ENCODE data around the gene UCN. TPM values are rescaled to one million over a fixed set of nuclear protein-coding genes. Genes with fewer than 3 reads are reported as not detected.
"Not testable (repeated sequence)": the region's sequence is repeated elsewhere in the genome, so short reads cannot be mapped to it uniquely, and the experiment has no call there.

The UCN gene
- total and polyA plus RNA-seq, 2 donors (not counting 1 experiment from before 2014, with no cell fraction given): 3.6 to 4.5 TPM

GRCh38 chr2:27275211-27276150 is 32.8 kb downstream of the UCN start, which contains the start of gene DNAJC5G:
Gene DNAJC5G (plus strand): TSS chr2:27275433. CDS start chr2:27276729, 1,296 bp downstream.
- Mint-ChIP-seq H3K9me3 (ENCODE audit: insufficient read depth) (no peaks in the 10 kb centered on the region), H3K27ac (no peak within 1 kb of the TSS), H3K27me3 (peaks cover 32% of the 10 kb centered on the region), H3K4me1 (peaks cover 5% of the 10 kb centered on the region), H3K4me3 (no peak within 1 kb of the TSS)
- no peak within 1 kb of the TSS for H3K4me2 ChIP-seq (replicated peaks; ENCODE audit: low read depth, low read length, poor library complexity, severe bottlenecking)
- no peak within 1 kb of the TSS for H3K9ac ChIP-seq (ENCODE audit: low read length)
- H3K27ac ChIP-seq (ENCODE audit: low read length in 2 of 2): no peak within 1 kb of the TSS
- no peaks in the 10 kb centered on the region for H4K20me1 ChIP-seq (ENCODE audit: control insufficient read depth, insufficient read depth, low read length, poor library complexity, severe bottlenecking)
- no peaks in the 10 kb centered on the region for H3K4me1 ChIP-seq (ENCODE audit: control insufficient read depth in 2 of 2, insufficient read depth in 2 of 2, low read length in 2 of 2)
- no peak for TF ChIP-seq EZH2 (IDR thresholded peaks at IDR 0.05; ENCODE audit: borderline replicate concordance, insufficient read depth, low read depth, low read length, poor library complexity, severe bottlenecking)
- no peak for TF ChIP-seq CTCF (IDR thresholded peaks at IDR 0.05)
- POLR2A ChIA-PET: interaction anchor here (0.6 to 0.7 kb wide), 2 partner anchors 152 to 195 kb away, joined by 4 to 5 read pairs; no protein-coding TSS in a partner anchor
- 94% methylated on average over 33 of the region's 39 CpGs for WGBS (ENCODE audit: insufficient coverage)
- ATAC-seq (ENCODE audit: low read depth) (no peak), DNase-seq (no peak)
- no peaks in the 10 kb centered on the region for H3K79me2 ChIP-seq (ENCODE audit: control insufficient read depth, insufficient read depth, low read length)
- intact Hi-C loops (cut with micrococcal nuclease): no loop called here
- no peaks in the 10 kb centered on the region for H3K36me3 ChIP-seq (replicated peaks in 1 of 2; ENCODE audit: control extremely low read depth in 1 of 2, control insufficient read depth in 1 of 2, extremely low read depth in 1 of 2, insufficient read depth in 2 of 2, low read length in 1 of 2)
- CTCF ChIA-PET: interaction anchor here (0.6 to 1.1 kb wide), 4 partner anchors 8 to 314 kb away, joined by 3 to 5 read pairs (median 4); no protein-coding TSS in a partner anchor
- H3K9me3 ChIP-seq (ENCODE audit: control extremely low read depth in 1 of 3, control insufficient read depth in 2 of 3, insufficient read depth in 1 of 3, low read length in 2 of 3): no peaks in the 10 kb centered on the region
- no peak within 1 kb of the TSS for H3K4me3 ChIP-seq (ENCODE audit: control extremely low read depth in 1 of 5, extremely low read depth in 1 of 5, insufficient read depth in 1 of 5, low read depth in 2 of 5, low read length in 4 of 5)
- H2AFZ ChIP-seq (ENCODE audit: insufficient read depth, low read depth, low read length, poor library complexity, severe bottlenecking): no peak within 1 kb of the TSS
- H3K27me3 ChIP-seq (replicated peaks in 1 of 4; ENCODE audit: control extremely low read depth in 1 of 4, control insufficient read depth in 3 of 4, insufficient read depth in 4 of 4, low read length in 3 of 4): peaks cover 0 to 13% (median 0%) of the 10 kb centered on the region in 4 experiments

GRCh38 chr2:27272537-27273522 is 35.4 kb downstream of the UCN start:
- WGBS (ENCODE audit: insufficient coverage): 78% methylated on average over 12 of the region's 15 CpGs
- H3K27ac ChIP-seq (ENCODE audit: low read length in 2 of 2); DNase-seq; H4K20me1 ChIP-seq (ENCODE audit: control insufficient read depth, insufficient read depth, low read length, poor library complexity, severe bottlenecking); H3K9ac ChIP-seq (ENCODE audit: low read length); H2AFZ ChIP-seq (ENCODE audit: insufficient read depth, low read depth, low read length, poor library complexity, severe bottlenecking); intact Hi-C loops (cut with micrococcal nuclease); H3K9me3 Mint-ChIP-seq (ENCODE audit: insufficient read depth); H3K4me2 ChIP-seq (replicated peaks; ENCODE audit: low read depth, low read length, poor library complexity, severe bottlenecking); H3K4me1 ChIP-seq (ENCODE audit: control insufficient read depth in 2 of 2, insufficient read depth in 2 of 2, low read length in 2 of 2); ATAC-seq (ENCODE audit: low read depth); H3K4me3 ChIP-seq (ENCODE audit: control extremely low read depth in 1 of 5, extremely low read depth in 1 of 5, insufficient read depth in 1 of 5, low read depth in 2 of 5, low read length in 4 of 5); H3K4me1 Mint-ChIP-seq; H3K4me3 Mint-ChIP-seq; H3K36me3 ChIP-seq (replicated peaks in 1 of 2; ENCODE audit: control extremely low read depth in 1 of 2, control insufficient read depth in 1 of 2, extremely low read depth in 1 of 2, insufficient read depth in 2 of 2, low read length in 1 of 2); H3K27ac Mint-ChIP-seq; H3K79me2 ChIP-seq (ENCODE audit: control insufficient read depth, insufficient read depth, low read length); H3K9me3 ChIP-seq (ENCODE audit: control extremely low read depth in 1 of 3, control insufficient read depth in 2 of 3, insufficient read depth in 1 of 3, low read length in 2 of 3): not testable (repeated sequence)
- peaks cover 0 to 11% (median 4%) of the 10 kb centered on the region in 4 experiments for H3K27me3 ChIP-seq (replicated peaks in 1 of 4; ENCODE audit: control extremely low read depth in 1 of 4, control insufficient read depth in 3 of 4, insufficient read depth in 4 of 4, low read length in 3 of 4)
- H3K27me3 Mint-ChIP-seq: peaks cover 36% of the 10 kb centered on the region
- ChIA-PET POLR2A (interaction anchor here (0.7 kb wide), 1 partner anchor 41 kb away, joined by 4 read pairs; no protein-coding TSS in a partner anchor), CTCF (interaction anchor here (0.7 to 2.4 kb wide), 5 partner anchors 8 to 311 kb away, joined by 3 to 7 read pairs (median 4); no protein-coding TSS in a partner anchor)
